ENCODE results near the gene GPRIN2. TPM values are rescaled to one million over a fixed set of nuclear protein-coding genes. Genes with fewer than 3 reads are reported as not detected.
A peak's percentile ranks its signal among the peaks of the same experiment; 100 is the strongest.

Gene GPRIN2
- total RNA-seq, 1 donor from 2014 or later = 6.3 TPM

DNA sequence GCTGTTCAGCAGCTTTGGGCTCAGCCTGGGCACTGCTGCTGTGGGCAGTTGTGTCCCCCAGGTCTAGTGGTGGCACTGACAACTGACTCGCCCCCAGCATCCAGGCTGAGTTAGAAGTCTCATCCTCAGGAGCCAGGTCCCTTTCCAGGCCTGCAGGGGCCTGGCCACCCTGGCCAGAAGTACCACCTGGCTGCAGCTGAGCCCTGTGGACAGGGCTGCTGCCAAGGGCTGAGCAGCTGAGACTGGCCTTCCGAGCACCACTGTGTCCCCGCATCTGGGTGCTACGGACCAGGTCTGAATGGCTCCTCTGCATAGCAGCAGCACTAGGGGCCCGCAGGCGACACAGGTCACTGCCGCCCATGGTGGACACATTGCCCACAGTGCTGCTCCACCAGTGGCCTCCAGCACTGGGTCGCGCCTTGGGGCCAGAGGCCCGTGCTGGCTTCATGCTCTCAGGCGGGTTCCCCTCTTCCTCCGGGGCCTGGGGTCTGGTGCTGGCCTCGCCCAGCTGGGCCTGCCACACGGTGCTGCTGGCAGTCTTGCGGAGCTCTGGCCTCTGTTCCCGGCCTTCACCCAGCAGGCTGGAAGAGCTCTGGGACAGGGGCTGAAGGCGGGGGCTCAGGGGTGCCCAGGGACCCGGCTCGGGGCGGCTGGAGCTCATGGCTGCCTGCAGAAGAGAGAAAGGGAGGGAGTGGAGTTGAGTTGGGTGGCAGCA is 6.2 kb downstream of the GPRIN2 start:
- intact Hi-C loops (cut with DNase I) = no loop called here
- H3K27me3 ChIP-seq = no peaks in the 10 kb centered on the region
- no peaks in the 10 kb centered on the region for H3K9me3 ChIP-seq
- no peak overlapping the region for H3K27ac ChIP-seq
- TF ChIP-seq, protein P1, sequence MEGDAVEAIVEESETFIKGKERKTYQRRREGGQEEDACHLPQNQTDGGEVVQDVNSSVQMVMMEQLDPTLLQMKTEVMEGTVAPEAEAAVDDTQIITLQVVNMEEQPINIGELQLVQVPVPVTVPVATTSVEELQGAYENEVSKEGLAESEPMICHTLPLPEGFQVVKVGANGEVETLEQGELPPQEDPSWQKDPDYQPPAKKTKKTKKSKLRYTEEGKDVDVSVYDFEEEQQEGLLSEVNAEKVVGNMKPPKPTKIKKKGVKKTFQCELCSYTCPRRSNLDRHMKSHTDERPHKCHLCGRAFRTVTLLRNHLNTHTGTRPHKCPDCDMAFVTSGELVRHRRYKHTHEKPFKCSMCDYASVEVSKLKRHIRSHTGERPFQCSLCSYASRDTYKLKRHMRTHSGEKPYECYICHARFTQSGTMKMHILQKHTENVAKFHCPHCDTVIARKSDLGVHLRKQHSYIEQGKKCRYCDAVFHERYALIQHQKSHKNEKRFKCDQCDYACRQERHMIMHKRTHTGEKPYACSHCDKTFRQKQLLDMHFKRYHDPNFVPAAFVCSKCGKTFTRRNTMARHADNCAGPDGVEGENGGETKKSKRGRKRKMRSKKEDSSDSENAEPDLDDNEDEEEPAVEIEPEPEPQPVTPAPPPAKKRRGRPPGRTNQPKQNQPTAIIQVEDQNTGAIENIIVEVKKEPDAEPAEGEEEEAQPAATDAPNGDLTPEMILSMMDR (IDR thresholded peaks at IDR 0.05) = no peak
- peak; percentile 8 to 63 for DNase-seq (ENCODE audit: low spot score in 2 of 2)
- no peaks in the 10 kb centered on the region for H3K4me1 ChIP-seq
- H3K36me3 ChIP-seq = no peaks in the 10 kb centered on the region
- no peak overlapping the region for H3K4me3 ChIP-seq

DNA sequence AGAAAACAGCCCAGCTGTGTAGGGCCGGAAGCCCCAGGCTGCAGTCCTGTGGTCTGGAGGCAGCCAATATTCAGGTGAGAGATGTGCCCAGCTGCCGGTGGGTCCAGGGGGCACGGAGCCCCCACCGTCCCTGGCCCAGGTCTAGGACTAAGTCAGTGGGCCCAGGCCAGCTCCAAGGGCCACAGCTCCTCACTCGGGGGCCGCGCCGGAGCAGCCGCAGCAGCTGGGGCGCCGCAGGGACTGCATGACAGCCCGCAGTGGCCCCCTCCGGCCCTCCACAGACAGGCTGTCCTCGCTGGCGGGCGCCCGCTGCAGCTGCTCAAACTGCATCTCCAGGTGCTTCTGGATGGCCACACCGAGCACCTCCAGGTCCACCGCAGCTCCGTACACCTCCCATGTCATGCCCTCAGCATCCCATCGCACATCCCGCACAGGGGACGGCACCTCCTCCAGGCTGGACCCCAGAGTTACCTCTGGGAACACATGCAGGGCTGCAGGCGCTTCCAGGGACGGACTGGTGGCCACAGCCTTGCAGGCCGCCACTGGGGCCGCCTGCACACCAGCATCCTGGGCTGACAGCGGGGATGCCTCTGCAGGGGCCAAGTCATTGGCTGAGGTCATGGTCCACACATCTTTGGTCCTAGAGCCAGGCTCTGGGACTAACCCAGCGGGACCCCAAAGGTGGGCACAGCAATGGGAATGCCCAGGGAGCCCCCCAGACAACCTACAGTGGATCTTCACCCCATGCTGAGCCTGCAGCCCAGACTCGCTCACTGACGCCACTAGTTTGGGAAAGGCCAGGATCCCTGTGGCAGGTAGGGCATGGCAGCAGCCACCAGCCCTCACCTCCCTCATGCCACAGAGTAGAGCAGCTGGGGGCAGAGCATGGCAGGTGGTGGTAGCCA is 7.0 kb downstream of the GPRIN2 start:
- Histone ChIP-seq H3K27ac (no peak overlapping the region), H3K36me3 (no peaks in the 10 kb centered on the region), H3K4me3 (no peak overlapping the region), H3K9me3 (no peaks in the 10 kb centered on the region), H3K4me1 (peaks cover 2 to 5% of the 10 kb centered on the region in 2 donors), H3K27me3 (no peaks in the 10 kb centered on the region)
- TF ChIP-seq, protein P1 (IDR thresholded peaks at IDR 0.05) = no peak
- DNase-seq (ENCODE audit: low spot score in 2 of 2) = peak; percentile 7 to 60
- intact Hi-C loops (cut with DNase I) = no loop called here

DNA sequence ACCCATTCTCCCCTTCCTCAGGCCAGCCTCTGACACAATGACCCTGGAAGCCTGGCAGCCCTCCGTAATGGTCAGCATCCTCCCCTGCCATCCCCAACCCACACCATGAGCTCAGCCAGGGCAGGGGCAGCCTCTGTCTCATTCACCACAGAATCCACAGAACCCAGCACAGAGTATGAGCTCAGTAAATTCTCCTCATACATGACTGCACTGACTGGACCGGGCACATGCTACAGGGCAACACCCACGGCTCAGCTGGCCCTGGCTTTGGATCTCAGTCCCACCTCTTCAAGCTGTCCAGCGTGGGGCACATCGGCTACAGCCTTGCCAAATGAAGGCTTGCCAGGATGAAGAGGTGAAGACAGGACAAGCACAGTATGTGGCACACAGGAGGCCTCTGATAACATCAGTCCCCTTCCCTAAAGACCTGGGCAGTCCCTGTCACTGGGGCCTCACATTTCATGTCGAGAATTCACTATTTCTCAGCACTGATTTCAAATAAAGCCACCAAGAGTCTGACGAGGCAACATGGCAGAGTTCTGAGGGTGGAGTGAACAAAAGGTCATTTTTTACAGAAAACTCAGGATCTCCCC is 7.9 kb downstream of the GPRIN2 start:
- H3K36me3 ChIP-seq = no peaks in the 10 kb centered on the region
- intact Hi-C loops (cut with DNase I) = no loop called here
- DNase-seq (ENCODE audit: low spot score in 2 of 2) = peak; percentile 7 to 63
- no peak overlapping the region for H3K4me3 ChIP-seq
- TF ChIP-seq, protein P1 (IDR thresholded peaks at IDR 0.05) = no peak
- no peak overlapping the region for H3K27ac ChIP-seq
- H3K9me3 ChIP-seq = no peaks in the 10 kb centered on the region
- peaks cover 2 to 5% of the 10 kb centered on the region in 2 donors for H3K4me1 ChIP-seq
- no peaks in the 10 kb centered on the region for H3K27me3 ChIP-seq

DNA sequence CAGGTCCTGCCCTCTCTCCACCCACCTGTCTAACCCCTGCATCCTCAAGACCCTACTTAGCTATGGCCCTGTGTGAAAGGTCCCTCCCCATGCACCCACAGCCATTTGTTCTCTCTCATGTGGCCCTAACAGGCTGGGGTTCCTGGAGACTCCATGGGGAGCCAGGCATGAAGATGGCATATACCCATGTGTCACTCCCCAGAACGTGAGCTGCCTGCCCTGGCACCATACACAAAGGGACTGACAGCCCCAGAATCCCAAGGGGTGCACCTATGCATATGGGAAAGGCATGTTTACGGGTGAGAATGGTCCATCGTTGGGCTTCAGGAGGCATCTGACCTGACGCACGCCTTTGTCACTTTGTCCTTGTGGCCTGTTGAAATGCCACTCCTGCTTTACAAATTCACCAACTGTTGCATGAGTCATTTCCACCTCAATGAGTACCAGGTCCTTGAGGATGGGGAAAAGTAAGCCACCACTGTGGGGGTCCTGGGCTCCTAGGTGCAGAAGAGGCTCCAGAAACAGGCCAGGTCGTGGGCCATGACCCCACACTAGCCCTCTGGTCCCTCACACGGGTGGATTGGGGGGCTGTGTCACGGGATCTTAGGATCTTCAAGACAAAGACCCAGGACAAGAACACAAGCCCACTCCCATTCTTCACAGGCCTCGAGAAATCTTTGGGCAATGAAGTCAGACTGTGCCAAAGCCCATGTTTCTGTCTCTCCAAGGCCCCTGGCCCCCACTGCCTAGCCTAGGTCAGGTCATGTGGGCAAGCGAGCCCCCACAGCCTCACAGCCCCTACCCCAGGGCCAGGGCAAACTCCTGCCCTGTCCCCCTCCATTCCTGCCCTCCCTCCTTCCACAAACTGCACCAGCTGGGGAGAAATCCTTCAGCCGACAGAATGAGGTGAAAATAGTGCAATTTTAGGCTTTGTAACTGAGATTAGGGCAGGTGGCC is 8.6 kb downstream of the GPRIN2 start:
- no peaks in the 10 kb centered on the region for H3K9me3 ChIP-seq
- intact Hi-C loops (cut with DNase I) = no loop called here
- peaks cover 2 to 5% of the 10 kb centered on the region in 2 donors for H3K4me1 ChIP-seq
- H3K27me3 ChIP-seq = no peaks in the 10 kb centered on the region
- peak; percentile 7 to 59 for DNase-seq (ENCODE audit: low spot score in 2 of 2)
- H3K4me3 ChIP-seq = no peak overlapping the region
- H3K27ac ChIP-seq = no peak overlapping the region
- TF ChIP-seq, protein P1 (IDR thresholded peaks at IDR 0.05) = no peak
- H3K36me3 ChIP-seq = no peaks in the 10 kb centered on the region

Measured in ascending aorta (tissue), 2 donors.